Colon (tissue), 2 donors: ENCODE data around the gene TIGD2.
"Not testable (repeated sequence)": the region's sequence is repeated elsewhere in the genome, so short reads cannot be mapped to it uniquely, and the experiment has no call there.

Experiments used
- FAIRE-seq: peaks from 2 replicates; lab custom pipeline; 2012; peaks lifted over from hg19 to GRCh38; lab: Jason Lieb, UNC
- donor health status: control.
- donor health status: control.

The TIGD2 gene

DNA sequence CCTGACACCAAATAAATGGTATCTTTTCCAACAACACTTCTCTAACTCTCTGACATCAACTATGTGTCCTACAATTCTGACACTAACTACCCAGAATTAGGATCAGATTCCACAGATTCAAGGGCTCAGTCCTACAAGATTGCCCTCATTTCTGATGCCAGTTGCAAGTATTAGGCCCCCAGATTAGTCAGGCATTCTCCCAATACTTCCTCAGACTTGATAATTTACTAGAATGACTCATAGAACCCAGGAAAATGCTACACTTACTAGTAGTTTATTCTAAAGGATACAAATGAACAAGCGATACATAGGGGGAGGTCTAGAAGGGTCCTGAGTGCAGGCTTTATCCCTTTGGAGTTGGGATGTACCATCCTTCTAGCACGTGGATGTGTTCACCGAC, 8.5 kb downstream of the TIGD2 start:
- no peak for FAIRE-seq

DNA sequence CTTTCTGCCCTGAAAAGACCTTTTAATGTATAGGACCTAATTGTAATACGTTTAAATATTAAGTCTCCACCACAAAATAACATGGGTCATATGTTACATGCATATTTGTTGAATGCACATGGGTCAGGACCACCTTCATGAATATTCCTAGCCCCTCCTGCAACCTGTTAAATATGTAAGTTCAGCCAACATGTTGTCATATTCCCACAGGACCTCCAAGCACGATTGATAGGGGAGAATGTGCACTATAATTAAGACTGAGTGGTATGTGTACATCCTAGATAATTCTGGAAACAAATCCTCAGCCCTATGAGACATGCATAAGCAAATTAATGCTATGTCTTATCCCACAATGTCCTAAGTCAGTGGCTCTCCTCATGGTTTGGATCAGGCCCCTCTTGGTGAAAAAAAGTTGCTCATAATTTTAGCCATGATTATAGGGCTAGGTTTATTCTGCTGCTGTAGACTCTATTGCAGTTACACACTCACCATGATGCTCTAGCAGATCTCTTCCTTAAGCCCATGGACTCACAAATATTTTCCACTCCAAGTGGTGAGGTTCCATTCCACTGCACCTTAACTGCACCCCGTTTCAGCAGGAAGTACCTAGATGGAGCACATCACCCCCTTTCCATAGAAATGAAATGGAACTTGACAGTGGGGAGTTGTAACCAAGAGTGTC, 10.2 kb downstream of the TIGD2 start:
- no peak for FAIRE-seq

DNA sequence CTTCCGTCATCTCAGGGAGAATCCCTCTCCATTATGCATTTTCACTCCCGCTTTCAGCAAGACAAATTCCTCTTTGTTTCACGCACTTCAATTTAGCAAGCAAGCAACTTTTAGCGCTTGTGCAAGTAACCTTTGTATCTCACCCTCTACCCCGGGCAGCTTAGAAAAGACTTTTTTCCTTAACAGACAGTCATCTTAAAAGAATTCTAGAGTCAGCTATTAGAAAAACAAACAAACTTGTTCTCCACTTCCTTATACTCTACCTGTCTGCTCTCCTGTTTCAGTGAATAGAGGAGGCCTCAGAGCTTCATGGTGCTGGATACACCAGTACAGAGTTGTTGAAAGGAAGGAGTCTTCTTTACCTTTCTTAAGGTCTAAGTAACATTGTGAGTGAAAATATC, 12.1 kb downstream of the TIGD2 start:
- FAIRE-seq = no peak

DNA sequence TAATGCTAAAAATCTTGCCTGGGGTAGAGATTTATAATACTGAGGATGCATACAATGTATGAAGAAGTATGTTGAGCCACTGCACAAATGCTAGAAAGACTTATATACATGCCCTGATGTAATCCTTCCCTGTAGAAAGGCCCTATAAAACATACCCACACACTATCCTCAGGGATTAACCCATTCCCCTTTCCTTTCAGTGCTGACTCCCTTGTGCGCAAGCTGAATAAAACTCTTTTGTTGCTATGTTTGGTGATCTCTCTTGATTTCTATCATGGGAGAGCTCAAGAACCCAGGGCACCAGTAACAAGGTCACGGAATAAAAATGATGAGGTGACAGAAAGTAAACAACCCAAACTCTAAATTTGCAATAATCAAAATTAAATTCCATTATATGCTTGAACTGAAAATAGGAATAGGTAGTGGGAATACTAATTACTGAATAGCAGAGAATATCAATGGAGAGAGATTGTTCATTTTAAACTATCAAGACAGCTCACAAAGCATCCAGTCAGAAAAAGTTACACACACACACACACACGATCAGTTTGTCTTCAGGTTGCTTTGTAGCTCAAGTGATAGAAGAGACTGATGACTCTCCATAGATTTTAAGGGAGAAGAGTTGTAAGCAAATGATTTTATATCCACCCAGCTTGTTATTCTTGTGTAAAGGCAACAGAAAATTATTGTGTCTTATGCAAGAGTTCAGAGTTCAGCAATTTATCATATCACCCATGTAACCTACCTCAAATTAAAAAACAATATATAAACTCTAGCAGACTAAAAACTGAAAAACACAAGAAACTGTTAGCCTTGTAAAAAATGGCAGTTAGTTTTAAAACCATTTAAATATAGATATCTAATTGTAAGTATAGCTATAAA, 14.8 kb downstream of the TIGD2 start:
- no peak for FAIRE-seq

DNA sequence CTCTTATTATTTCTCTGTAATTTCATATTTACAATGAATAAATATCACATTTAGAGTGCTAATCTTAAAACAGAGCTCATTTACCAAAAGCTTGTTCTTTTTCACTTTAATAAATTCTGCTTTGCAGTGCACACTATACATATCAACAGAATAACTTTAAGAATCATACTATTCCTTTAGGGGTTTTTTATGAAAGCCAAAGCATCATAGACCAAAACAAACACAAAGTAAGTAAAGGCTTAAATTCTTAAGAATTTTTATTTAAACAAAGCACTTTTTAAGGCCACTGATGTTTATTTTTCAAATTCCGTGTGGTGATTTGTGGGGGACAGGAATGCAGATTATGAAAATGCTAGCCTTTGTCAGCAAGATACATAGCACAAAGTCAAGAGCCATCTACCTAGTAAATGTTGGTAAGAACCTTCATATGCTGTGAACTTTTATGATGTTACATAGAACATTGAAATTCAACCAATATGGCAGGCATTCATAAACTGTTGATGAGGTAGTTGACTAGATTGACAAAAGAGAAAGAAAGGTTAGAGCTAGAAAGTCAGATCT, 17.8 kb downstream of the TIGD2 start:
- FAIRE-seq = no peak

DNA sequence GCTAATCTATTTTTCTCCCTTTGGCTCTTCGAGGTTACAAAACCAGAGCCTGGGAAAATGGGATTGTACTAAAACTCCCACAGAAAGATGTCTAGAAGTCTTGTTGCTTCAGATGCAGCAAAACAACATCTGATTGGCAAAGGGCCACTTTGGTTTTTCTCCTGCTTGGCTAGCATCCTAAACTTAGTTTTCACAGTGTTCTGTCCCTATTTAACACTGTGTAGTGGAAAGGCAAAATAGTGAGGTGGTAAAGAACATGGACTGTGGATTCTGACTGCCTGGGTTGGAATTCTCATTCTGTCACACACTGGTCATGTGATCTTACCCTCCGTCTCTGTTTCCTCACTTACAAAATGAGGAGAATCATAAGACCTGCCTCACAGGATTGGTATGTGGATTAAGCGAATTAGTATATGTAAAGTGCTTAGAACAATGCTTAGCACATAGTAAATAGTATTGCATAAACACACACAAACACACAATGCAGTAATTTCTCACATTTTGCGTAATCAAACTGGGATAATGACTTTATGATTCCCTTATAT, 23.5 kb downstream of the TIGD2 start:
- FAIRE-seq = no peak

DNA sequence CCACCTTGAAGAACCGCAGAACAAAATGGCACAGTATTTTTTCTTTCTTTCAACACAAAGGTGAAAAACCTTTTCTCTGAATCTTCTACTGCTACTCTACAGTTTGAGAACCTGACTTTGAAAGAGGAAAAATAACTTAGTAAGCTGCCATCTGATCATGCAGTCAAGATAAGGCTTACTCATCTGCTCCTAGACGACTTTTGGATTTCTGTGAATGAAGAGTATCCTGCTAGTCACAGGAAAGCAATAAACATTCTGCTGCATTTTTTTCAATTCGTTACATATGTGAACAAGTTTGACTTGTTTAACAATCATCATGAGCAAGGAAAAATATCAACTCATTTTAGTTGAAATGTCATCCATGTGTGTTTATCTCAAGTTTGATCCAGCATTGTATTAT, 25.2 kb downstream of the TIGD2 start:
- no peak for FAIRE-seq

DNA sequence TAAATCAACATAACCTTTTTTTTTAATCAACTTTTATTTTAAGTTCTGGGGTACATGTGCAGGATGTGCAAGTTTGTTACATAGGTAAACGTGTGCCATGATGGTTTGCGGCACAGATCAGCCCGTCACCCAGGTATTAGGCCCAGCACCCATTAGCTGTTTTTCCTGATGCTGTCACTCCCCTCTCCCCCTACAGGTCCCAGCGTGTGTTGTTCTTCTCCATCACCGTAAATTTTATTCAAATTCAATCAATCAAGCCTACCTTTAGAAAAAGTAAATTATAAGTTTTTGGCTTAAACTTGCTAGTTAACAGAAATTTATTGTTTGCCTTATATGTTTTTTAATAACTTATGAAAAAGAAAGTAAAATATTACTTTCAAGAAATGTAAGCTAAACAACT, 25.9 kb downstream of the TIGD2 start:
- FAIRE-seq = no peak

DNA sequence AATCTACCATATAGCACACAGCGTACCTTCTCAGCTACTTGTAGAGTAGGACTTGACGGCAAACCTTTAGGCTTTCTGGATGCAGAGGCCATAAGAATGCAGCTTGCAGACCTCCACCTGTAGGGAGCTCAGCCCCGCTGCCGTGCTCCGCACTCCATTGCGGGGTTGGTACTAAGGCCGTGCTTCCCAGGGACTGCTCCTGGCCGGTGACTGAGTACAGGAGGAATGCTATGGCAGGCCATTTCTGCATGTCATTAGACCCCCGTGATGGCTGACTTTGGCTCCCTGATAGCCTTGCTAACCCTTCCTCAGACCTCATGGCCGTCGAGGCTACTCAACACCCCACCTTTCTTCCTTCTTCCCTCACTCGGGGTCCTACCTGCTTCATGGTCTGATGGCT, 26.4 kb downstream of the TIGD2 start:
- FAIRE-seq = no peak

DNA sequence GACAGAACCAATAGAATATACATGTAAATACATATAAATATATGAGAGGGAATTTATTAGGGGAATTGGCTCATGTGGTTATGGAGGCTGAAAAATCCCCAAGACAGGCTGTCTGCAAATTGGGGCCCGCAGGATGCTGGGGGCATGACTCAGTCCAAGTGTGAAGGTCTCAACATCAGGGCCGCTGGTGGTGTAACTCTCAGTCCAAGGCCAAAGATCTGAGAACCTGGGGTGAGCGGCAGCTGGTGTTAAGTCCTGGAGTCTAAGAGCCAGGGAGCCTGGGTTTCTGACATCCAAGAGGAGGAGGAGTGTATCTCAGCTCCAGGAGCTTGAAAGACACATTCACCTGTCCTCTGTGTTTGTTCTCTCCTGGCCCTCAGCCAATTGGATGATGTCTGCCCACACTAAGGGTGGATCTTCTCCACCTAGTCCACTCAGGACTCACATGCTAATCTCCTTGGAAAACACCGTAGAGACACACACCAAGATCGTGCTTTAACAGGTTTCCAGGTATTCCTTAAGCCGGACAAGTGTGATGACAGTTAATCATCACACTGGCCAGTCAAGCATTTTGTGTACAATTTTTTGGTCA, 28.9 kb downstream of the TIGD2 start:
- FAIRE-seq = no peak

DNA sequence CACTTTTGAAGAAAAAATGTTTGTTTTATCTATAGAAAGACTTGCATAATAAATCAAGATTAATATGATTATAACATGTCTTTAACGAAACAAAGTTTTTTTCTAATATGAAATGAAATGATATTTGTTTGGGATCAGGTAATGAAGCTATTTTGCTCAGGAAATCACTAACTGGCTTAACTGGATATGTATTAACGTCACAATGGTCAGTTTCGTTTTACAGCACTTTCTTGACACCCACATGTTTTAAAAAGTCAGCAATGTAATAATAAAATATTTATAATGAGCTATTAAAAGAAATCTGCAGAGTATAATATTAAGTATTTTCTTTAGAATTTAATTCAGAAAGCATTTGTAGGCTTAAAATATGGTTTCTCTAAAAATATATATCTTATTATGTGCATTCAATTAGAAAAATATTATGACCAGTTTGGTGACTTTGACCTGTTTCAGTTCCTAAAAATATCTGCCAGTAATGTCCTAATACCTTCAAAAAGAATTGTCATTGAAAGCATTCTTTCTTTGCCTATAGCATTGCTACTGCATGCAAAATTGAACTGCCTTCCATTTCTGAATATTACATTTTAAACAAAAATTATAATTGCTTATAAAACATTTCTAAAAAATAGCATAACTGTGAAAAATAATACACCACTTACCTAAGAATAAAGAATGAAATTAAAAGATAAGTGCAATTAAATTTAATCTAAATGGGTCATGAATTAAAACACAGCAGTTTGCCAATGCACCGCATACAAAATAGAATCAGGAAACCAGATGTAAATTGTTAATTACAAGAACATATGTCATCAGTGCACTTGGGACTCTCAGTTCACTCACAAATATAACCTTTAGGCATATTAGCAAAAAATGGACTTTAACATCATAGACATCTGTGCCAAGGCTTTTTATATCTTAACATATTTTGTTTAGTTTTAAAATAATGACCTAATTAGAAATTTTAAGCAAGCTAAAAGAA, 31.6 kb downstream of the TIGD2 start:
- peak; percentile 49 for FAIRE-seq

DNA sequence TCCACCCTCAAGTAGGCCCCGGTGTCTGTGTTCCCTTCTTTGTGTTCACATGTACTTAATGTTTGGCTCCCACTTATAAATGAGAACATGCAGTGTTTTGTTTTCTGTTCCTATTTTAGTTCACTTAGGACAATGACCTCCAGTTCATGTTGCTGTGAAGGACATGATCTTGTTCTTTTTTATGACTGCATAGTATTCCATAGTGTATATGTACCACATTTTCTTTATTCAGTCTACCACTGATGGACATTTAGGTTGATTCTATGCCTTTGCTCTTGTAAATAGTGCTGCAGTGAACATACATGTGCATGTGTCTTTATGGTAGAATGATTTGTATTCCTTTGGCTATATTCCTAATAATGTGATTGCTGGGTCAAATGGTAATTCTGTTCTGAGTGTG, 33.3 kb downstream of the TIGD2 start:
- FAIRE-seq = not testable (repeated sequence)

DNA sequence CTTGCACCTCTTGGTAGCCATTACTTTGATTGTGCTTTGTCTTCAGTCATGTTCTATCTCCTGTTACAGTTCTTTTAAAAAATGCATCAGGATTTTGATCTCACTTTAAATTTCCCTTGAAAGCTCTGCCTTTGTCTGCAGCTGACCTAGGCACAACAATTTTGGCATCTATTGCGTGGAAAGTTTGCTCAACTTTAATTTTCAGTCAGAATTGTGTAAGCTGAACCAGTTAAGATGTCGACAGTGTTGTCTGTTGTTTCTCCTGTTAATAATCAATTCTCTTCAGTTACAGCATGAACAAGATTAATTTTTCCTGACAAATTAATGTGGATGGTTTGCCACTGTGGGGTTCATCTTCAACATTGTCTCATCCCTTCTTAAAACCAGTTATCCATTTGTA, 34.9 kb downstream of the TIGD2 start:
- no peak for FAIRE-seq

DNA sequence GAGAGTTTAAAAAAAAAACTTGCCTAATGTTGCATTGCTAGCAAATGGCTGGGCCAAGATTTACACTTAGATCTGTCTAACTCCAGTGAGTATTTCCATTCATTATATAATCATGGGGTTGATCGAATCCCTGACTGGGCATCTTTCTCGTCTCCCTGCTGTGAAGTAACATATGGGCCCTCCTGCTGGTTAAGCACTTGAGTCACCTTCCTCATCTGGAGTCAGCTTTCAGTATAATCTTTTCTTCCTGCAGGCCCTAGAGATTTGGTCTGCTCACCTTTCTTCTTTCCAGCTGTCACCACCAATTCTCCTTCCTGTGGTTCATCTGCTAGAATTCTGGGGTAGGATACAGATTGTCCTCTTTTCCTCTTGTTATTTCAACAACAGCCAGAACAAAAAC, 41.6 kb downstream of the TIGD2 start:
- FAIRE-seq = no peak

DNA sequence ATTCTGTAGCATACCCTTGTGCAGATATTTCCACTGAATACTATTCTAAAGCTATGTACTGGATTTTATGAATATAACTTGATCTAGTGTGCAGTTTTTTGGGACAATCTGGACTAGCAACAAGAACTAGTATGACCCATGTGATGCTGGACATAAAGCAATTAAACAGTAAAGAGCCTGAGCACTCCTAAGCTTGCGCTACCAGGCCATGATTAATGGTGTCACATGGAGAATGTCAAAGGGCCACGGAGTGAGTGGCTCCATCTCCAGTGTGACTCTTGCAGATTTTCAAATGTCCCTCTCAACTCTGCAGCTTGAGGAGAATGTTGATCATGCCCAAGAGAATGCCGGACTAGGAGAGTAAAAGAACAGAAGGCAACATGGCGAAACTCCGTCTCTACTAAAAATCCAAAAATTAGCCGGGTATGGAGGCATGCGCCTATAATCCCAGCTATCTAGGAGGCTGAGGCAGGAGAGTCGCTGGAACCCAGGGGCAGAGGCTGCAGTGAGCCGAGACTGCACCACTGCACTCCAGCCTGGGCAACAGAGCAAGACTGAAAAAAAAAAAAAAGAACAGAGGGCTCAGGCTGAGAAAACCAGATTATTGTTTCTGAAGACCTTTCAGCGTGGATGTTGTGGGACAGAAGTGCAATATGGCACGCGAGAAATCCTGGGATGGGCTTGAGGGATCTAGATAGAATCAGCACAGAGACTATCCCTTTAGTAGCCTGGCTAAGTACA, 45.0 kb downstream of the TIGD2 start:
- FAIRE-seq = no peak

DNA sequence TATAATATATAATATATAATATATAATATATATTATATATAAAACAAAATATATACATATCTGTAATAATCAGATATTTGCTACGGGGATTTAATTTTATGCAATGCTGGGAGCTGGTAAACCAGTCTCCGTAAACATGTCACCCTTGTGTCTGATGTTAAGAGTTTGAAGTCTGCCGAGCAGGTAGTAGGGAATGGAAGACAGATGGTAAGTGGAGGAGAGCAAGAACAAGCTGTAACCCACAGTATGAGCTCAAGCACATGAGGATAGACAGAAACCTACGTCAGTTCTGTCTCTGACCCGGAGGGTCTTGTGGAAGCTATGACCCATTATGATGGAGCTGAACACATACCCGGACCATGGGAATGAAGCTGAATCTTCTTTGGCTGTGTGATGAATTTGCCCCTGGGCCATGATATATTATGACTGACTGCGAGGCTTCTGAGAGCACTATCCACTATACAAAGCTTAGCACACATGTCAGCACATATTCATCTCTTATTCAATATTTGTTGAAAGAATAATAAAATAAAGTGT, 46.2 kb downstream of the TIGD2 start:
- FAIRE-seq = no peak

DNA sequence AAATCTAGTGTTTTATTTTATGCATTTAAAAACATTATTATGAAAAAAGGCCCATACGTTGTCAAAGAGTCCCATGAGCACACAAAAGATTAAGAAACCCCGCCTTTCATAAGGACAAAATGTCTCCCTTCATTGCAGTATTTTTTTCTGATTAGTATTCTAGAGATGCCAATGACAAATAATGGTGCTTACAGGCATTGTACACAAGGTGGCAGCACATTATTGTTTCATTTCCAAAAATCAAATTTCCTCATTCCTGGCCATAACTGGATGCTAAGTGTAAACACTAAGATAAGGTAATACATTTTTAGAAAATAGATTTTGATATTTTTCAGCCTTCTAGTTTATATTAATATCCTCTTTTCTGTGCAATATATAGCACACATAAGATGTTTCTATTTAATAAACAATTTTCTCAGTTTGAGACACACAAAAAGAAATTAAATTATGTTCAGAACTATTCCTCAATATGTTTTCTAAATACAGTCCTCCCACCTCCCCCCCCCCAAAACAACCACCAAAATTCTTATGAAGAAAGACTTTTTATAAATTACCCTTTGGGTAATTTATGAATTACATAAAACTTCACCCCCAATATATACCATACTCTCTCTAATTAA, 47.7 kb downstream of the TIGD2 start:
- peak; percentile 79 for FAIRE-seq

DNA sequence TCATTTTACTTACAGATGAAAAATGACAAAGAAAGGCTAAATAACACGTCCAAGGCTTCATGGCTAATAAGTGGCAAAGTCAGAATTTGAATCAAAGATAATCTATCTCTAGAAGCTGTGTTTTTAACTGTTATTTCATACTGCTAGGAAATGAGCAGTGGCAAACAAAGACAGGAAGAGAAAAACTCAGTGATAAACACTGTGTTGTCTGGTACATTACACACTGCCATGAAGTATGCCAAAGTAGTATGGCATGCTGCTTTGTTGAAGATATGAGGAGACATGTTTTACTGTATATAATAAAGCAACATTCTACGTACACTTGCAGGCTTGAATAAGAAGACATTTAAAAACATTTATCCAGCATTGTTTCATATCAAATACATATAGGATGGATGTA, 49.5 kb downstream of the TIGD2 start:
- FAIRE-seq = no peak

DNA sequence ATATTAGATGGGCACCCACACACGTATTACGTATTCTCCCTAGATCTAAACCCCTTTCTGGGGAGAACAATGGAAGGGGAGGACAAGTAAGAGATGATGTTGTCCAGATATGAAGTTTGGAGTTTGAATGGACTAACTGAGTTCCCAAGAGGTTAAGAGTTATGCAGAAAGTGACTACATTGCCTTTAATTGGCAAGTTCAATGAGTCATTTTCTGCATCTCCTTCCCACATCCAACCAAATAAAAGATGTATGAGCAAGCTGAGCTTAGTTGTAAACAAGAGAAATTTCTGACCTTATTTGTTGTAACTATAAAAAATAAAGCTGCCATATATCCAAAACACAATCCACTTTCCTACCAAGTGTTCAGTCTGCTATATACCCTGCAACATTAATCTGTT, 50.5 kb downstream of the TIGD2 start:
- FAIRE-seq = no peak

DNA sequence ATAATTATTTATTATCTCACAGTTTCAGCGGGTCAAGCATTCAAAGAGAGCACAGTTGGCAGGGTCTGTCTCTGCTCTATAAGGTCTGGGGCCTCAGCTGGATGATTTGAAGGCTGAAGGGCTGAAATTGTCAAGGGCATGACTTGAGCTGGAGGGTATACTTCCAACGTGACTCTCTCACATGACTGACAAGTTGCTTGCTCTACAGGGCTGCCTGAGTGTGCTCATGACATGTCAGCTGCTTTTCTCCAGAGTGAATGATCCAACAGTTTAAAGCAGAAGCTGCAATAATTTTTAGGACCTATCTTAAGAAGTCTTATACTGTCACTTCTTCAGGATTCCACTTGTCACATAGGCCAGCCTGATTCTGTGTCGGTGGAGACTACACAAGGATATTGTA, 51.2 kb downstream of the TIGD2 start:
- FAIRE-seq = no peak
